Pancreas (tissue), 10 donors: ENCODE measurements around the gene NR2E3. TPM values are rescaled to one million over a fixed set of nuclear protein-coding genes. Genes with fewer than 3 reads are reported as not detected.

ENCODE experiments used
- ATAC-seq, 4 donors: fragments of 200-7000 bp; cut with Tn5 transposase; one replicate each; pipeline versions ENCODE4 v1.8.0 to v1.9.1; 2020; ENCODE audit warnings: mild to moderate bottlenecking in 4 of 4, moderate library complexity in 4 of 4
- DNase-seq, 6 donors: peaks; one replicate each; pipeline ENCODE4 v3.0.0-alpha.2; 2020
- FAIRE-seq: peaks from 2 replicates; lab custom pipeline; 2012; peaks lifted over from hg19 to GRCh38; lab: Jason Lieb, UNC
- H3K27ac ChIP-seq, 4 donors: fragments of 200-600 bp; sonication (generic); 1 replicate in 3 of 4; 2 replicates in 1 of 4; pipeline versions ENCODE4 v1.5.0 to v1.8.0; 2020
- H3K27me3 ChIP-seq, 4 donors: fragments of 200-600 bp; one replicate each; pipeline ENCODE4 v1.8.0; 2021
- H3K36me3 ChIP-seq, 3 donors: fragments of 200-600 bp; sonication (generic) in 1 of 3; one replicate each; pipeline versions ENCODE4 v1.5.0 to v1.8.0; 2020 to 2021
- H3K4me1 ChIP-seq, 3 donors: fragments of 200-600 bp; one replicate each; pipeline ENCODE4 v1.8.0; 2021
- H3K4me3 ChIP-seq, 4 donors: fragments of 200-600 bp; sonication (generic) in 2 of 4; one replicate each; pipeline versions ENCODE4 v1.5.0 to v1.8.0; 2020 to 2021
- H3K9me3 ChIP-seq, 4 donors: fragments of 200-600 bp; one replicate each; pipeline ENCODE4 v1.8.0; 2021
- CTCF ChIP-seq, 4 donors: fragments of 200-600 bp; sonication (generic) in 3 of 4; IDR thresholded peaks; one replicate each; pipeline versions ENCODE4 v1.5.0 to v1.8.0; 2021; ENCODE audit warnings: antibody characterized with exemption in 4 of 4
- WGBS, 2 donors: extraction: QIAGEN DNeasy Blood & Tissue Kit; methylation state at CpG; one replicate each; pipeline ENCODE4 v1.1.7; 2013; 5-methylcytosine and 5-hydroxymethylcytosine counted together
- intact Hi-C, 3 donors: fragments of 100-400 bp; cut with DNase I; formaldehyde crosslinking; loops; one replicate each; pipeline versions ENCODE4 v1.11.1 to v1.14.2; 2022
- polyA plus RNA-seq, 2 donors: library from polyadenylated mRNA; stranded (reverse); fragments of 200-250 nt; gene quantifications; one replicate each; pipeline ENCODE4 v1.2.3, GENCODE V29; 2013
- total RNA-seq, 6 donors: library from RNA; stranded (reverse); fragmentation: NEBNext Ultra II Directional in 4 of 6; extraction: Animal tissue kit (Norgen Biotek cat#: 25700) in 4 of 6; gene quantifications; one replicate each; pipeline versions ENCODE4 v1.2.1 to v1.2.4, GENCODE V29; 2021 to 2023
- donor health status: healthy with polysubstance abuse.
- donor health status: DM: no; HTN: no; CAD: no; lungs with moderate emphysema.
- donor health status: DM: no; HTN: no; CAD: no.
- donor health status: control.
- donor health status: control.
- donor health status: Bipolar disorder and iron deficiency.
- donor health status: DM: yes; HTN: yes; CAD: no.
- donor health status: DM: no; HTN: no; CAD: no.
- donor health status: DM: no; HTN: no; CAD: no.
- donor health status: DM: yes; HTN: yes; CAD: no.

NR2E3 gene
- total and polyA plus RNA-seq, 8 donors, result 0.19 to 0.80 (median 0.41) TPM; not detected in 1

- intact Hi-C loops, result no loop called here
- Histone ChIP-seq H3K36me3 (no peaks in the 10 kb centered on the region), H3K4me1 (no peaks in the 10 kb centered on the region), H3K4me3 (no peak overlapping the region), H3K27me3 (no peaks in the 10 kb centered on the region), H3K9me3 (no peaks in the 10 kb centered on the region), H3K27ac (no peak overlapping the region)
- DNase-seq (no peak), ATAC-seq (peak in 1 of 4 donors; percentile 34), FAIRE-seq (no peak)
- TF ChIP-seq CTCF (IDR thresholded peaks at IDR 0.05), result no peak
- WGBS, 2 donors, result 37 to 44% methylated on average over 10 of the region's 10 CpGs
Measured at GRCh38 chr15:71782422-71783165, 27.8 kb upstream of the NR2E3 start.

GRCh38 chr15:71784719-71785118 is 25.6 kb upstream of the NR2E3 start:
- H3K4me1 ChIP-seq, result no peaks in the 10 kb centered on the region
- H3K9me3 ChIP-seq, result no peaks in the 10 kb centered on the region
- 57 to 65% methylated on average over 6 of the region's 6 CpGs for WGBS, 2 donors
- no peak overlapping the region for H3K27ac ChIP-seq
- intact Hi-C loops, result no loop called here
- no peaks in the 10 kb centered on the region for H3K36me3 ChIP-seq
- no peak for TF ChIP-seq CTCF (IDR thresholded peaks at IDR 0.05)
- H3K27me3 ChIP-seq, result no peaks in the 10 kb centered on the region
- DNase-seq, result no peak
- no peak for ATAC-seq
- FAIRE-seq, result no peak
- no peak overlapping the region for H3K4me3 ChIP-seq

GRCh38 chr15:71785996-71786395 is 24.4 kb upstream of the NR2E3 start:
- no peak for ATAC-seq
- FAIRE-seq, result no peak
- intact Hi-C loops, result no loop called here
- H3K36me3 ChIP-seq, result no peaks in the 10 kb centered on the region
- no peak for DNase-seq
- H3K9me3 ChIP-seq, result no peaks in the 10 kb centered on the region
- no peaks in the 10 kb centered on the region for H3K4me1 ChIP-seq
- no peaks in the 10 kb centered on the region for H3K27me3 ChIP-seq
- WGBS, 2 donors, result 55 to 81% methylated on average over 2 of the region's 2 CpGs
- no peak overlapping the region for H3K4me3 ChIP-seq
- no peak overlapping the region for H3K27ac ChIP-seq
- TF ChIP-seq CTCF (IDR thresholded peaks at IDR 0.05), result no peak

- no peak for TF ChIP-seq CTCF (IDR thresholded peaks at IDR 0.05)
- Histone ChIP-seq H3K4me1 (no peaks in the 10 kb centered on the region), H3K4me3 (no peak overlapping the region), H3K9me3 (no peaks in the 10 kb centered on the region), H3K27ac (no peak overlapping the region), H3K36me3 (no peaks in the 10 kb centered on the region), H3K27me3 (no peaks in the 10 kb centered on the region)
- 64 to 76% methylated on average over 7 of the region's 7 CpGs for WGBS, 2 donors
- intact Hi-C loops, result no loop called here
- FAIRE-seq (no peak), ATAC-seq (no peak), DNase-seq (no peak)
Measured at GRCh38 chr15:71786673-71787072, 23.7 kb upstream of the NR2E3 start.
